IMR-90 (cell line): ENCODE data around the gene ITGAL. TPM values are rescaled to one million over a fixed set of nuclear protein-coding genes. Genes with fewer than 3 reads are reported as not detected.

Source experiments
- ATAC-seq: fragments of 200-7000 bp; cut with Tn5 transposase; 2 replicates; pipeline ENCODE4 v1.9.1; 2020; ENCODE audit warnings: low read depth, mild to moderate bottlenecking, moderate library complexity
- BruUV-seq: library from RNA; stranded (reverse); fragments of 400-500 nt; replicated peaks from 2 replicates; lab custom pipeline; 2021; lab: Mats Ljungman, UMichigan
- CTCF ChIA-PET: fragments of 300-600 bp; formaldehyde crosslinking; extraction: SDS; loops from one replicate; lab custom pipeline; 2021; ENCODE audit warnings: antibody characterized with exemption; lab: Yijun Ruan, JAX
- POLR2A ChIA-PET: fragments of 300-600 bp; sonication (Branson Sonifier 250); formaldehyde crosslinking; loops from one replicate; lab custom pipeline; 2022; ENCODE audit warnings: antibody characterized with exemption; ENCODE audit not compliant: unreplicated experiment; lab: Charles Lee
- DNase-seq: peaks from one replicate; pipeline ENCODE4 v3.0.0; 2013
- H2AFZ ChIP-seq: replicated peaks from 2 replicates; pipeline ENCODE3; 2013; ENCODE audit warnings: low read length, mild to moderate bottlenecking; ENCODE audit not compliant: poor library complexity
- H2AK5ac ChIP-seq: 2 replicates; pipeline ENCODE4 v1.6.1; 2013; ENCODE audit warnings: low read depth, low read length, inconsistent platforms
- H2AK9ac ChIP-seq: replicated peaks from 2 replicates; pipeline ENCODE3; 2013; ENCODE audit warnings: mild to moderate bottlenecking, low read depth, low read length, moderate library complexity; ENCODE audit not compliant: poor library complexity
- H2BK120ac ChIP-seq: 2 replicates; pipeline ENCODE4 v1.6.1; 2013; ENCODE audit warnings: low read depth, low read length, inconsistent platforms
- H2BK15ac ChIP-seq: 3 replicates; pipeline ENCODE4 v1.6.1; 2013; ENCODE audit warnings: low read depth, low read length, inconsistent platforms
- H2BK20ac ChIP-seq: 2 replicates; pipeline ENCODE4 v1.6.1; 2013; ENCODE audit warnings: low read depth, mild to moderate bottlenecking, inconsistent platforms, low read length, moderate library complexity
- H2BK5ac ChIP-seq: 2 replicates; pipeline ENCODE4 v1.6.1; 2013; ENCODE audit warnings: mild to moderate bottlenecking, low read depth, low read length, inconsistent platforms; ENCODE audit not compliant: poor library complexity, severe bottlenecking
- H3K14ac ChIP-seq: replicated peaks from 2 replicates; pipeline ENCODE4 v1.6.1; 2013; ENCODE audit warnings: low read depth, low read length, inconsistent platforms
- H3K18ac ChIP-seq: 2 replicates; pipeline ENCODE4 v1.6.1; 2013; ENCODE audit warnings: low read depth, low read length, control low read depth
- H3K23ac ChIP-seq: 2 replicates; pipeline ENCODE4 v1.6.1; 2013; ENCODE audit warnings: low read depth, low read length, inconsistent platforms
- H3K27ac ChIP-seq: 2 replicates; pipeline ENCODE4 v1.5.1; 2013; ENCODE audit warnings: mild to moderate bottlenecking, control low read depth, low read length; ENCODE audit not compliant: insufficient read depth
- H3K27me3 ChIP-seq: 2 replicates; pipeline ENCODE4 v1.6.1; 2013; ENCODE audit warnings: low read length; ENCODE audit not compliant: control insufficient read depth, insufficient read depth
- H3K36me3 ChIP-seq: 2 replicates; pipeline ENCODE4 v1.6.1; 2013; ENCODE audit warnings: low read length, mixed read lengths; ENCODE audit not compliant: control insufficient read depth, insufficient read depth
- H3K4ac ChIP-seq: 2 replicates; pipeline ENCODE4 v1.6.1; 2013; ENCODE audit warnings: low read depth, low read length, inconsistent platforms
- H3K4me1 ChIP-seq: 2 replicates; pipeline ENCODE4 v1.6.1; 2013; ENCODE audit warnings: low read length, mixed read lengths; ENCODE audit not compliant: control insufficient read depth, insufficient read depth
- H3K4me2 ChIP-seq: 2 replicates; pipeline ENCODE4 v1.6.1; 2013; ENCODE audit warnings: low read depth, mild to moderate bottlenecking, control low read depth, low read length, moderate library complexity
- H3K4me3 ChIP-seq: 2 replicates; pipeline ENCODE4 v1.5.1; 2013; ENCODE audit warnings: low read depth, mild to moderate bottlenecking, control low read depth, low read length, moderate library complexity; ENCODE audit not compliant: insufficient read depth
- H3K56ac ChIP-seq: 2 replicates; pipeline ENCODE4 v1.6.1; 2013; ENCODE audit warnings: low read length, inconsistent platforms; ENCODE audit not compliant: insufficient read depth; ENCODE audit errors: extremely low read depth
- H3K79me1 ChIP-seq, 2 experiments: 2 replicates each; pipeline ENCODE4 v1.6.1; 2013; ENCODE audit warnings: low read length in 2 of 2, inconsistent platforms in 1 of 2, low read depth in 1 of 2
- H3K9ac ChIP-seq: 2 replicates; pipeline ENCODE4 v1.6.1; 2013; ENCODE audit warnings: low read depth, low read length, control low read depth
- H3K9me1 ChIP-seq: 2 replicates; pipeline ENCODE4 v1.6.1; 2013; ENCODE audit warnings: low read length, inconsistent platforms; ENCODE audit not compliant: insufficient read depth
- H3K9me3 ChIP-seq: 2 replicates; pipeline ENCODE4 v1.6.1; 2013; ENCODE audit warnings: low read length; ENCODE audit not compliant: control insufficient read depth, insufficient read depth
- H4K20me1 ChIP-seq: 2 replicates; pipeline ENCODE4 v1.6.1; 2013; ENCODE audit warnings: low read length, inconsistent platforms; ENCODE audit not compliant: insufficient read depth
- H4K5ac ChIP-seq: 2 replicates; pipeline ENCODE4 v1.6.1; 2013; ENCODE audit warnings: mild to moderate bottlenecking, low read depth, low read length, control low read depth
- H4K8ac ChIP-seq, 2 experiments: 2 replicates each; pipeline ENCODE4 v1.6.1; 2013; ENCODE audit warnings: low read depth in 2 of 2, low read length in 2 of 2, control low read depth in 1 of 2, inconsistent platforms in 1 of 2
- H4K91ac ChIP-seq: 2 replicates; pipeline ENCODE4 v1.6.1; 2013; ENCODE audit warnings: low read depth, low read length, inconsistent platforms; ENCODE audit not compliant: insufficient read depth
- CEBPB ChIP-seq: IDR thresholded peaks from 2 replicates; pipeline ENCODE4 v1.6.1; 2012; ENCODE audit warnings: low read depth, low read length, improper control_type of control experiment
- CTCF ChIP-seq: conservative IDR thresholded peaks from 2 replicates; pipeline ENCODE4 v1.5.1; 2012; ENCODE audit warnings: mild to moderate bottlenecking, low read depth, low read length, improper control_type of control experiment
- MAFK ChIP-seq: IDR thresholded peaks from 2 replicates; pipeline ENCODE4 v1.6.1; 2012; ENCODE audit warnings: low read depth, low read length, improper control_type of control experiment
- MAZ ChIP-seq: IDR thresholded peaks from 2 replicates; pipeline ENCODE4 v1.6.1; 2012; ENCODE audit warnings: low read depth, mild to moderate bottlenecking, low read length, improper control_type of control experiment, moderate library complexity, borderline replicate concordance
- MXI1 ChIP-seq: IDR thresholded peaks from 2 replicates; pipeline ENCODE4 v1.6.1; 2012; ENCODE audit warnings: low read depth, mild to moderate bottlenecking, low read length, moderate library complexity, borderline replicate concordance
- NFE2L2 ChIP-seq: fragments of 150-350 bp; IDR thresholded peaks from 2 replicates; pipeline ENCODE4 v1.6.1; 2016; ENCODE audit warnings: low read depth, mild to moderate bottlenecking, low read length
- RAD21 ChIP-seq: IDR thresholded peaks from 2 replicates; pipeline ENCODE4 v1.6.1; 2012; ENCODE audit warnings: low read length, improper control_type of control experiment
- RCOR1 ChIP-seq: IDR thresholded peaks from 2 replicates; pipeline ENCODE4 v1.6.1; 2012; ENCODE audit warnings: mild to moderate bottlenecking, low read length, improper control_type of control experiment; ENCODE audit not compliant: insufficient replicate concordance
- SMC3 ChIP-seq: fragments of 150-350 bp; IDR thresholded peaks from 2 replicates; pipeline ENCODE4 v1.6.1; 2016; ENCODE audit warnings: low read depth, mild to moderate bottlenecking, antibody characterized with exemption, low read length, moderate library complexity
- USF2 ChIP-seq: fragments of 150-350 bp; IDR thresholded peaks from 2 replicates; pipeline ENCODE4 v1.6.1; 2017; ENCODE audit warnings: mild to moderate bottlenecking, antibody characterized with exemption, low read length, low read depth
- WGBS, 2 experiments: methylation state at CpG; one replicate each; pipeline versions ENCODE4 v1.1.5 to v1.1.7; 2013; ENCODE audit warnings: missing lambda C conversion rate in 2 of 2; ENCODE audit not compliant: insufficient read length in 1 of 2; ENCODE audit errors: extremely low coverage in 2 of 2; 5-methylcytosine and 5-hydroxymethylcytosine counted together
- dilution Hi-C: fragments of 300-500 bp; cut with HindIII; formaldehyde crosslinking; loops from one replicate; pipeline ENCODE4 v1.14.3; 2018; ENCODE audit warnings: low sequenced_read_pairs; ENCODE audit not compliant: unreplicated experiment
- in situ Hi-C: fragments of 300-500 bp; cut with MboI; formaldehyde crosslinking; loops from 3 replicates; pipeline ENCODE4 v1.14.3; 2019; ENCODE audit warnings: low sequenced_read_pairs, inconsistent platforms, mixed read lengths
- intact Hi-C: fragments of 100-400 bp; cut with micrococcal nuclease; formaldehyde crosslinking; loops from 2 replicates; pipeline ENCODE4 v1.10.0; 2022
- polyA plus RNA-seq, 3 experiments: library from polyadenylated mRNA; depleted of rRNA; stranded (reverse); fragments of >200 nt; gene quantifications; 2 replicates each; pipeline ENCODE4 v1.2.3, GENCODE V29; 2012; ENCODE audit warnings: low replicate concordance in 1 of 3
- total RNA-seq: library from RNA; depleted of rRNA; stranded (reverse); fragments of >200 nt; gene quantifications from 2 replicates; pipeline ENCODE4 v1.2.3, GENCODE V29; 2012

The ITGAL gene
- total and polyA plus RNA-seq, 2 of the 4 experiments (the other 2 are of a cell fraction), result not detected

GRCh38 chr16:30429678-30430427 is 42.7 kb upstream of the ITGAL start, which contains the start of gene DCTPP1:
Gene DCTPP1 (minus strand): TSS chr16:30430030. CDS start chr16:30429980, 50 bp downstream.
- no peak within 1 kb of the TSS for H2BK120ac ChIP-seq
- peaks cover 6% of the 10 kb centered on the region for H3K9me1 ChIP-seq
- no peaks in the 10 kb centered on the region; the same call in 1 of the 2 replicates for H4K20me1 ChIP-seq
- DNase-seq (peak; percentile 98), ATAC-seq (peak; percentile 100)
- peak within 1 kb of the TSS; percentile 23 for H3K9ac ChIP-seq
- WGBS, 2 experiments, result 0% methylated on average over 13 of the region's 49 CpGs; no CpG with 5 or more reads in 1 of the 2 experiments
- peak within 1 kb of the TSS; percentile 100 for H2AFZ ChIP-seq
- H3K18ac ChIP-seq, result no peak within 1 kb of the TSS
- dilution Hi-C loops, result no loop called here
- H3K23ac ChIP-seq, result peak within 1 kb of the TSS; percentile 77
- peaks cover 15 to 19% of the 10 kb centered on the region in 2 experiments for H3K79me1 ChIP-seq
- peak within 1 kb of the TSS; percentile 94 for H2AK9ac ChIP-seq
- peaks cover 3% of the 10 kb centered on the region; the same call in 1 of the 2 replicates for H3K4me1 ChIP-seq
- in situ Hi-C loops, result no loop called here
- H3K4me3 ChIP-seq, result peak within 1 kb of the TSS; percentile 64
- TF ChIP-seq USF2, result peak; percentile 37
- no peak for TF ChIP-seq NFE2L2
- TF ChIP-seq RAD21, result peak; percentile 68
- peak; percentile 86 for TF ChIP-seq MXI1
- TF ChIP-seq MAFK, result no peak
- 0 out of 2 replicates have a peak, but pooled peaks have one; percentile 24 for TF ChIP-seq MAZ
- TF ChIP-seq RCOR1, result no peak
- peak; percentile 78 for TF ChIP-seq SMC3
- peak; percentile 79 for TF ChIP-seq CTCF
- TF ChIP-seq CEBPB, result peak; percentile 89
- H3K27ac ChIP-seq, result no peak within 1 kb of the TSS; the same call in 1 of the 2 replicates
- peak within 1 kb of the TSS; percentile 72 for H3K14ac ChIP-seq
- peak within 1 kb of the TSS; percentile 82 for H3K4me2 ChIP-seq
- ChIA-PET POLR2A (no interaction called here), CTCF (interaction anchor here (0.6 to 1.5 kb wide), 10 partner anchors 9 to 511 kb away, joined by 3 to 6 read pairs (median 3); no protein-coding TSS in a partner anchor)
- H2BK5ac ChIP-seq, result no peak within 1 kb of the TSS
- peaks cover 6% of the 10 kb centered on the region for H3K36me3 ChIP-seq
- no TSS peak for BruUV-seq
- H3K4ac ChIP-seq, result peak within 1 kb of the TSS; percentile 69
- H4K8ac ChIP-seq, result peak within 1 kb of the TSS; percentile 81 to 93
- H3K27me3 ChIP-seq, result peaks cover 5% of the 10 kb centered on the region
- peak within 1 kb of the TSS; percentile 34; the same call in 1 of the 2 replicates for H3K56ac ChIP-seq
- peak within 1 kb of the TSS; percentile 71 for H4K5ac ChIP-seq
- H2AK5ac ChIP-seq, result peak within 1 kb of the TSS; percentile 40
- no peak within 1 kb of the TSS for H2BK15ac ChIP-seq
- intact Hi-C loops, result loop anchor here (1.0 kb wide), 1 partner anchor 198 kb away; no protein-coding TSS in a partner anchor
- no peaks in the 10 kb centered on the region for H3K9me3 ChIP-seq
- H4K91ac ChIP-seq, result peak within 1 kb of the TSS; percentile 33
- no peak within 1 kb of the TSS for H2BK20ac ChIP-seq
